ENCODE measurements around the gene ELP5.

ELP5 gene

GRCh38 chr17:7294614-7295153 lies 42.7 kb downstream of the ELP5 start, which contains the start of gene YBX2:
Gene YBX2, minus strand, starts transcription at chr17:7294639. Its CDS starts 139 bp downstream, at chr17:7294500.
- Histone ChIP-seq H4K20me1 (ENCODE audit: insufficient read depth, low read length) (no peaks in the 10 kb centered on the region), H3K9ac (ENCODE audit: low read length) (no peak within 1 kb of the TSS), H2AFZ (ENCODE audit: low read depth, low read length) (no peak within 1 kb of the TSS), H3K9me3 (ENCODE audit: insufficient read depth, low read length) (no peaks in the 10 kb centered on the region), H3K79me2 (ENCODE audit: low read length) (no peaks in the 10 kb centered on the region), H3K27me3 (ENCODE audit: low read depth, low read length) (no peaks in the 10 kb centered on the region), H3K4me2 (ENCODE audit: low read length) (no peak within 1 kb of the TSS), H3K4me1 (ENCODE audit: low read length) (peaks cover 2% of the 10 kb centered on the region; the same call in 1 of the 2 replicates), H3K36me3 (replicated peaks; ENCODE audit: low read depth, low read length) (no peaks in the 10 kb centered on the region), H3K4me3 (ENCODE audit: low read length) (no peak within 1 kb of the TSS), H3K27ac (ENCODE audit: low read length) (no peak within 1 kb of the TSS)
- no peak for TF ChIP-seq EZH2phosphoT487 (IDR thresholded peaks at IDR 0.05; ENCODE audit: low read depth)
- TF ChIP-seq, protein P1, sequence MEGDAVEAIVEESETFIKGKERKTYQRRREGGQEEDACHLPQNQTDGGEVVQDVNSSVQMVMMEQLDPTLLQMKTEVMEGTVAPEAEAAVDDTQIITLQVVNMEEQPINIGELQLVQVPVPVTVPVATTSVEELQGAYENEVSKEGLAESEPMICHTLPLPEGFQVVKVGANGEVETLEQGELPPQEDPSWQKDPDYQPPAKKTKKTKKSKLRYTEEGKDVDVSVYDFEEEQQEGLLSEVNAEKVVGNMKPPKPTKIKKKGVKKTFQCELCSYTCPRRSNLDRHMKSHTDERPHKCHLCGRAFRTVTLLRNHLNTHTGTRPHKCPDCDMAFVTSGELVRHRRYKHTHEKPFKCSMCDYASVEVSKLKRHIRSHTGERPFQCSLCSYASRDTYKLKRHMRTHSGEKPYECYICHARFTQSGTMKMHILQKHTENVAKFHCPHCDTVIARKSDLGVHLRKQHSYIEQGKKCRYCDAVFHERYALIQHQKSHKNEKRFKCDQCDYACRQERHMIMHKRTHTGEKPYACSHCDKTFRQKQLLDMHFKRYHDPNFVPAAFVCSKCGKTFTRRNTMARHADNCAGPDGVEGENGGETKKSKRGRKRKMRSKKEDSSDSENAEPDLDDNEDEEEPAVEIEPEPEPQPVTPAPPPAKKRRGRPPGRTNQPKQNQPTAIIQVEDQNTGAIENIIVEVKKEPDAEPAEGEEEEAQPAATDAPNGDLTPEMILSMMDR (IDR thresholded peaks at IDR 0.05; ENCODE audit: low read depth, low read length), result no peak

DNA sequence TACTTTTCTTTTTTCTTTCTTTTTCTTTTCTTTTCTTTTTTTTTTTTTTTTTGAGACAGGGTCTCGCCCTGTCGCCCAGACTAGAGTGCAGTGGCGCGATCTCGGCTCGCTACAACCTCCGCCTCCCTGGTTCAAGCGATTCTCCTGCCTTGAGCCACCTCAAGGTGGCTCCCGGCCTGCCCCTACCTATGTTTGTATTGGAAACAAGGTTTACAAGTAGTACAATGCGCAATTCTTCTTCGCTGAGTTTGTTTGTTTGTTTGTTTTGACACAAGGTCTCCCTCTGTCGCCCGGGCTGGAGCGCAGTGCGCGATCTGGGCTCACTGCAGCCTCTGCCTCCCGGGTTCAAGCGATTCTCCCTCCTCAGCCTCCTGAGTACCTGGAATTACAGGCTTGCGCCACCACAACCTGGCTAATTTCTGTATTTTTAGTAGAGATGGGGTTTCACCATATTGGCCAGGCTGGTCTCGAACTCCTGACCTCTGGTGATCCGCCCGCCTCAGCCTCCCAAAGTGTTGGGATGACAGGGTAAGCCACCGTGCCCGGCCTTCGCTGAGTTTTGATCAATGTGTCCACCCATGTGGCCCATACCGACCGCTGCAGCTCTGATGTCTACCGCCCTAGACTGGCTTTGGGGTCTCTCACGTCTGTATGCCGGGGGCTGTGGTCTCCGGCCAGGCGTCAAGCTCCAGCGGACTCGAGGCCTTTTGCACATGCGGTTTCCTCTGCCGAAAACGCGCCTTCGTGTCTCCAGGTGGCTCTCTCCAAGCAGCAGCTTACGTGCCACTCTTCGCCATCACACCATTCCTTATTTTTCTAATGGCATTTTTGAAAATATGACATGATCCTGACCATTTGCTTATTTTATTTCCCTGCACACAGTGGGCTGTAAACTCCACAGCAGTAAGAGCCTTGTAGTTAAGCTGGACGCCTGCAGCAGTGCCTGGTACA lies 43.5 kb downstream of the ELP5 start:
- no peaks in the 10 kb centered on the region for H3K36me3 ChIP-seq (replicated peaks; ENCODE audit: low read depth, low read length)
- peak overlapping the region; percentile 97 for H3K4me2 ChIP-seq (ENCODE audit: low read length)
- no peaks in the 10 kb centered on the region for H4K20me1 ChIP-seq (ENCODE audit: insufficient read depth, low read length)
- TF ChIP-seq, protein P1 (IDR thresholded peaks at IDR 0.05; ENCODE audit: low read depth, low read length), result no peak
- TF ChIP-seq EZH2phosphoT487 (IDR thresholded peaks at IDR 0.05; ENCODE audit: low read depth), result no peak
- peak overlapping the region; percentile 77; the same call in 1 of the 2 replicates for H2AFZ ChIP-seq (ENCODE audit: low read depth, low read length)
- peaks cover 2% of the 10 kb centered on the region; the same call in 1 of the 2 replicates for H3K4me1 ChIP-seq (ENCODE audit: low read length)
- no peak overlapping the region; the same call in 1 of the 2 replicates for H3K9ac ChIP-seq (ENCODE audit: low read length)
- H3K79me2 ChIP-seq (ENCODE audit: low read length), result no peaks in the 10 kb centered on the region
- no peaks in the 10 kb centered on the region for H3K27me3 ChIP-seq (ENCODE audit: low read depth, low read length)
- no peaks in the 10 kb centered on the region for H3K9me3 ChIP-seq (ENCODE audit: insufficient read depth, low read length)
- peak overlapping the region; percentile 74 for H3K4me3 ChIP-seq (ENCODE audit: low read length)
- H3K27ac ChIP-seq (ENCODE audit: low read length), result no peak overlapping the region

DNA sequence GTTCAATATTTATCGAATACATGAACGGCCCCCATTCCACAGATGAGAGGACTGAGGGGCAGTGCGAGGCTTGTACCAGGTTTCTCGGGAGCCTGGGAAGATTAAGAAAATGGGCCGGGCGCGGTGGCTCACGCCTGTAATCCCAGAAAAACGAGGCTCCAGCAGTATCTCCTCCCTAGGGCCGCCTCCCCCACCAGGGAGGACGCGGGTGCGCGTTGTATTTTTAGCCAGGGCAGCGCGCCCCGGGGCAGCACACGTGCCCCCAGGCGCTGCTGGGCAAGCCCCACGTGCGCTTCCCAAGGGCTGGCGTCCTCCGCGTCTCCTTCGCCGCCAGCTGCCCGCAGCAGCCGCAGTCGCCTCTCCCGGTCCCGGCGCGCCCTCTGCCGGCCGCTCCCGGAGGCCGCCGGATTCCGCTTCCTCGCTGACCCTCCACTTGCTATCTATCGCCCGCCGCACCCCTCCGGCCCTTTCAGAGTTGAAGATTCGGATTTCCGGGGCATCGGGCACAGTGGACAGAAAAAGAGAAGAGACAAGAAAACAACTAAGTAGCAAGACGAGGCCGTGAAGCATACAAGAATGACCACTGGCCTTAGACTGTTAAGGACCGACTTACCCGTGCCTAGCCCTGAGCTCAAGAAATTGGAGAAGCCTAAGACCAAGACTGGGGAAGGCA lies 44.3 kb downstream of the ELP5 start:
- Histone ChIP-seq H3K36me3 (replicated peaks; ENCODE audit: low read depth, low read length) (no peaks in the 10 kb centered on the region), H3K4me2 (ENCODE audit: low read length) (peak overlapping the region; percentile 97), H2AFZ (ENCODE audit: low read depth, low read length) (peak overlapping the region; percentile 98), H4K20me1 (ENCODE audit: insufficient read depth, low read length) (no peaks in the 10 kb centered on the region), H3K79me2 (ENCODE audit: low read length) (no peaks in the 10 kb centered on the region), H3K27me3 (ENCODE audit: low read depth, low read length) (no peaks in the 10 kb centered on the region), H3K4me3 (ENCODE audit: low read length) (peak overlapping the region; percentile 74), H3K27ac (ENCODE audit: low read length) (no peak overlapping the region), H3K4me1 (ENCODE audit: low read length) (peaks cover 2% of the 10 kb centered on the region; the same call in 1 of the 2 replicates), H3K9ac (ENCODE audit: low read length) (peak overlapping the region; percentile 37; the same call in 1 of the 2 replicates), H3K9me3 (ENCODE audit: insufficient read depth, low read length) (no peaks in the 10 kb centered on the region)
- TF ChIP-seq, protein P1 (IDR thresholded peaks at IDR 0.05; ENCODE audit: low read depth, low read length), result peak; percentile 75
- TF ChIP-seq EZH2phosphoT487 (IDR thresholded peaks at IDR 0.05; ENCODE audit: low read depth), result no peak
